Measurements from ENCODE around the gene DOC2B.

DOC2B gene

GRCh38 chr17:181245-182049 is at the start of gene DOC2B:
TSS of gene DOC2B (minus strand) at chr17:181650. CDS start at chr17:181479, 171 bp downstream.
- CTCF ChIA-PET = no interaction called here
- TF ChIP-seq, protein P1, sequence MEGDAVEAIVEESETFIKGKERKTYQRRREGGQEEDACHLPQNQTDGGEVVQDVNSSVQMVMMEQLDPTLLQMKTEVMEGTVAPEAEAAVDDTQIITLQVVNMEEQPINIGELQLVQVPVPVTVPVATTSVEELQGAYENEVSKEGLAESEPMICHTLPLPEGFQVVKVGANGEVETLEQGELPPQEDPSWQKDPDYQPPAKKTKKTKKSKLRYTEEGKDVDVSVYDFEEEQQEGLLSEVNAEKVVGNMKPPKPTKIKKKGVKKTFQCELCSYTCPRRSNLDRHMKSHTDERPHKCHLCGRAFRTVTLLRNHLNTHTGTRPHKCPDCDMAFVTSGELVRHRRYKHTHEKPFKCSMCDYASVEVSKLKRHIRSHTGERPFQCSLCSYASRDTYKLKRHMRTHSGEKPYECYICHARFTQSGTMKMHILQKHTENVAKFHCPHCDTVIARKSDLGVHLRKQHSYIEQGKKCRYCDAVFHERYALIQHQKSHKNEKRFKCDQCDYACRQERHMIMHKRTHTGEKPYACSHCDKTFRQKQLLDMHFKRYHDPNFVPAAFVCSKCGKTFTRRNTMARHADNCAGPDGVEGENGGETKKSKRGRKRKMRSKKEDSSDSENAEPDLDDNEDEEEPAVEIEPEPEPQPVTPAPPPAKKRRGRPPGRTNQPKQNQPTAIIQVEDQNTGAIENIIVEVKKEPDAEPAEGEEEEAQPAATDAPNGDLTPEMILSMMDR (conservative IDR thresholded peaks at IDR 0.05; ENCODE audit: low read depth) = no peak
- DNase-seq (ENCODE audit: low spot score) = peak; percentile 59
- H3K27ac ChIP-seq = no peak within 1 kb of the TSS
- POLR2A ChIA-PET (ENCODE audit: low non-redundant PET) = no interaction called here

GRCh38 chr17:230395-230770 is 48.9 kb upstream of the DOC2B start:
- DNase-seq (ENCODE audit: low spot score) = no peak
- POLR2A ChIA-PET (ENCODE audit: low non-redundant PET) = no interaction called here
- CTCF ChIA-PET = interaction anchor here (0.6 to 0.7 kb wide), 3 partner anchors 30 to 366 kb away, joined by 3 read pairs; no protein-coding TSS in a partner anchor
- TF ChIP-seq, protein P1 (conservative IDR thresholded peaks at IDR 0.05; ENCODE audit: low read depth) = no peak
- no peak overlapping the region for H3K27ac ChIP-seq

DNA sequence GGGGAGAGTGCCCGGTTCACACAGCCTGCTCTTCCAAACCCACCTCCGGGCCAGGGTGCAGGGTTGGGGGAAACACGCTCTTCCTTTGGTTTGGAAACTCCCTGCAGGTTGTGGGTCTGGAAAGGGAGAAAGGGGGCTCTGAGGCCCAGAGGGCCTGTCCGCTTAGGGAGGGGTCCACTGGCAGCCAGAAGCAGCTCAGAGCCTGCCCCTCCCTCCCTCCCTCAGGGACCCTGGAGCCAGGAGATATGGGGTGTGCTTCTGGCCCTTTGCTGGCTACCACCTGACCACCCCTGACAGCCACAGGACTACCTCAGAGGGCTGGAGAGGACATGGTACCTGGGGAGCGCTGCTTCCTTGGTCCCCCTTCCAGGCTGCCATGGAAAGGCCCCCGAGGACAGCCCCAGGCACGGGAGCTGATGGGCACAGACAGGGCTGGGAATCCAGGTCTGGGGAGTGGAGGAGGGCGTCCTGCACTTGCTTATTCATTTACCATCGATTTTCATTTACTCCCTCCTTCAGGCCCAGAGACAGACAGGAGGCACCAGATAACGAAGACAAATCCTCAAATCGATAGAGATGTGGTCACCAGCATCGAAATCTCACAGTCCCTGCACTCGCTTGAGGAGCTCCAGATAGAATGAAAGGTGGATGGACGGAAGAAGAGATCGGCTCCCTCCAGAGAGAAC is 48.4 kb upstream of the DOC2B start:
- TF ChIP-seq, protein P1 (conservative IDR thresholded peaks at IDR 0.05; ENCODE audit: low read depth) = no peak
- ChIA-PET CTCF (interaction anchor here (0.6 to 0.7 kb wide), 2 partner anchors 30 to 208 kb away, joined by 3 read pairs; no protein-coding TSS in a partner anchor), POLR2A (ENCODE audit: low non-redundant PET) (no interaction called here)
- no peak for DNase-seq (ENCODE audit: low spot score)
- H3K27ac ChIP-seq = no peak overlapping the region

GRCh38 chr17:228951-229708 is 47.7 kb upstream of the DOC2B start:
- no peak overlapping the region for H3K27ac ChIP-seq
- TF ChIP-seq, protein P1 (conservative IDR thresholded peaks at IDR 0.05; ENCODE audit: low read depth) = no peak
- ChIA-PET CTCF (no interaction called here), POLR2A (ENCODE audit: low non-redundant PET) (no interaction called here)
- no peak for DNase-seq (ENCODE audit: low spot score)

GRCh38 chr17:227946-228615 is 46.6 kb upstream of the DOC2B start:
- POLR2A ChIA-PET (ENCODE audit: low non-redundant PET) = no interaction called here
- TF ChIP-seq, protein P1 (conservative IDR thresholded peaks at IDR 0.05; ENCODE audit: low read depth) = no peak
- H3K27ac ChIP-seq = no peak overlapping the region
- DNase-seq (ENCODE audit: low spot score) = no peak
- CTCF ChIA-PET = interaction anchor here (0.7 to 1.1 kb wide), 2 partner anchors 9 to 28 kb away, joined by 3 read pairs; no protein-coding TSS in a partner anchor
